ENCODE results near the gene OR51A7.

Gene OR51A7

GRCh38 chr11:4957396-4957795 lies 53.8 kb downstream of the OR51A7 start:
- DNase-seq: no peak
